Calu3 (cell line): ENCODE data around the gene NPIPA5. TPM values are rescaled to one million over a fixed set of nuclear protein-coding genes. Genes with fewer than 3 reads are reported as not detected.
"Not testable (repeated sequence)": the region's sequence is repeated elsewhere in the genome, so short reads cannot be mapped to it uniquely, and the experiment has no call there.

Source experiments
- BruUV-seq: library from RNA; stranded (reverse); fragments of 400-500 nt; replicated peaks from 2 replicates; lab custom pipeline; 2021; lab: Mats Ljungman, UMichigan
- CTCF ChIA-PET: fragments of 300-600 bp; sonication (Branson Sonifier 250); formaldehyde crosslinking; loops from one replicate; lab custom pipeline; 2022; ENCODE audit warnings: antibody characterized with exemption; lab: Charles Lee
- DNase-seq: peaks from one replicate; pipeline ENCODE4 v3.0.0; 2022
- H3K27ac Mint-ChIP-seq: one replicate; pipeline ENCODE4 v1.8.0; 2022; ENCODE audit warnings: mixed read lengths; ENCODE audit not compliant: unreplicated experiment
- H3K27me3 Mint-ChIP-seq: one replicate; pipeline ENCODE4 v1.8.0; 2022; ENCODE audit warnings: mixed read lengths; ENCODE audit not compliant: unreplicated experiment
- H3K36me3 Mint-ChIP-seq: one replicate; pipeline ENCODE4 v1.8.0; 2022; ENCODE audit warnings: mild to moderate bottlenecking, moderate library complexity, mixed read lengths; ENCODE audit not compliant: insufficient read depth, unreplicated experiment
- H3K4me1 Mint-ChIP-seq: one replicate; pipeline ENCODE4 v1.8.0; 2022; ENCODE audit warnings: mild to moderate bottlenecking, low read depth, mixed read lengths; ENCODE audit not compliant: unreplicated experiment
- H3K4me3 Mint-ChIP-seq: one replicate; pipeline ENCODE4 v1.8.0; 2022; ENCODE audit warnings: mild to moderate bottlenecking, low read depth, moderate library complexity, mixed read lengths; ENCODE audit not compliant: unreplicated experiment
- H3K9me3 Mint-ChIP-seq: one replicate; pipeline ENCODE4 v1.8.0; 2022; ENCODE audit warnings: low read depth, mixed read lengths; ENCODE audit not compliant: unreplicated experiment
- intact Hi-C: fragments of 100-400 bp; cut with micrococcal nuclease; formaldehyde crosslinking; loops from one replicate; pipeline ENCODE4 v1.10.0; 2022; ENCODE audit not compliant: unreplicated experiment
- total RNA-seq: library from RNA; stranded (reverse); gene quantifications from 2 replicates; pipeline ENCODE4 v1.2.3, GENCODE V29; 2022

NPIPA5 gene
- total RNA-seq, 1 experiment from 2014 or later = 18.3 TPM

DNA sequence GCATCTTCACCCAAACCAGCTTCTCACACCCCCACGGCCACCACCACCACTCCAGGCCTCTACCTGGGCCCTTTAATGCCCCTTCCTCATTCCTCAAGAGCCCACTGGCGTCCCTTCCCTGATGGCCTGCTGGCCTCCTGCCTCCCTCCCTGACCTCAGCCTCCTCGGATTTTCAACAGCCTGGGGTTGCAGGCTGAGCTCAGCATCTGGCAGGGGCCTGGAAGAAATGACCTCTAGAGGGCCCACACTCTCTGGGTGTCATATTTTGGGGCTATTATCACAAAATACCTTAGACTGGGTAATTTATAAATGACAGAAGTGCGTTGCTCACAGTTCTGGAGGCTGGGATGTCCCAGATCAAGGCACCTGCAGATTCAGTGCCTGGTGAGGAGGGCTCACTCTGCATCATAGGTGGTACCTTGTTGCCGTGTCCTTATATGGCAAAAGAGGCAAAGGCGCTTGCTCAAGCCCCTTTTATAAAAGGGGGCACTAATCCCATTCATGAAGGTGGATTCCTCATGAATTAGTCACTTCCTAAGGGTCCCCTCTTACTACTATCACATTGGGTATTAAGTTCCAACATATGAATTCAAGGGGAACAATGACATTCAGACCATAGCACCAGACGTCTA, 40.0 kb downstream of the NPIPA5 start:
- BruUV-seq, intact Hi-C loops, H3K4me3 Mint-ChIP-seq, CTCF ChIA-PET, DNase-seq, H3K4me1 Mint-ChIP-seq, H3K9me3 Mint-ChIP-seq, H3K27ac Mint-ChIP-seq, H3K27me3 Mint-ChIP-seq, H3K36me3 Mint-ChIP-seq: not testable (repeated sequence)

DNA sequence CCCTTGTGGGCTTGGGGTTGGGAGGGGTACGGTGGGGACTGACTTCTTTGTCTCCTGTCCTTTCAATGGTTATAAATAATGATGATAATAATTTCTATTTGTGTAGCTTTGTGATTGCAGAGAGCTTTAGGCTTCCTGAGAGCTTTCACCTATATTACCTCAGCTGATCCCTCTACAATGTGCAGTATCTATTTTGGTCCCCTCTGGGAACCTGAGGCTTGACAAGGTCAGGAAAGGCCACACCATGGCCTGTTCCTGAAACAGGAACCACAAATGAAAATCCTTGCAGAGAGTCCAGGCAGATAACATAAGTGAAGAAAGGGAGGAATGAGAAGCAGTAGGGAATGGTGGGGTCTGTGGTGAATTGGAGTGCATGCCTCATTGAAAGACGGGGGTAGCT, 42.5 kb downstream of the NPIPA5 start:
- DNase-seq, H3K4me3 Mint-ChIP-seq, H3K27me3 Mint-ChIP-seq, CTCF ChIA-PET, BruUV-seq, H3K4me1 Mint-ChIP-seq, H3K9me3 Mint-ChIP-seq, H3K36me3 Mint-ChIP-seq, H3K27ac Mint-ChIP-seq, intact Hi-C loops: not testable (repeated sequence)

DNA sequence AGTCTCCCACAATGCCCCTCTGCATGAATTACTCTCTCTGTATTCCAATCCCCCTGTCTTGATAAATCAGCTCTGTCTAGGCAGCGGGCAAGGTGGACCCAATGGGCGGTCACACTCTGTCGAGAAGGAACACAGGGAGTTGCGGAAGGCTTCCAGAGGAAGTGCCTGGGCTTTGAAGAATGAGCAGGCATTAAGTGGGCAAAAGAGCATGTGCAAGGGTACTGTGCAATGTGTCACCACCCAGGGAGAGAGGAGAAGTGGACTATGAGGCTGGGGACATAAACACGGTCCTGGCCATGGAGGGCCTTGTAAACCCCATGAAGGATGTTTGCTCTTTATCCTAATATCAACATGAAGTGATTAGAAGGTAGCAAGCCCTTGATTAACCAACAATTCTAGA, 44.1 kb downstream of the NPIPA5 start:
- H3K36me3 Mint-ChIP-seq, BruUV-seq, intact Hi-C loops, H3K4me1 Mint-ChIP-seq, DNase-seq, H3K4me3 Mint-ChIP-seq, H3K27me3 Mint-ChIP-seq, H3K27ac Mint-ChIP-seq, H3K9me3 Mint-ChIP-seq, CTCF ChIA-PET: not testable (repeated sequence)

DNA sequence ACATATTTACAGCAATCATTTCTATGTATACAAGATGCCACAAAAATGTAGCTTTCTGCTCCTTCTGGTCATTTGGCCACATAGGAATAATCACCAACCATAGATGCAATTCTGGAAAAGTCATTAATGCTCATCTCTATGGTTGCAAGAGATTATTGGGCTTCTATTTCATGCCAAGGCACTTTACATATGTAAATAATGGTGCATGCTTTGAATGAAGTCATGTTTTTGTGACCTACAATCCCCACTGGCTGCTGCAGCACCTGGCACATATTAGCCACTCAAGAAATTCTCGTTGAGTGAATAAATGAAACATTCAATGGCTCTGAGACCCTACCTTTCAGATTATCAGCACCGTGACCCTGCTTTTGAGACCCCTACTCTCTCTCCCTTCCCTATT, 47.1 kb downstream of the NPIPA5 start:
- CTCF ChIA-PET, intact Hi-C loops, H3K27me3 Mint-ChIP-seq, H3K36me3 Mint-ChIP-seq, BruUV-seq, H3K4me3 Mint-ChIP-seq, H3K4me1 Mint-ChIP-seq, DNase-seq, H3K9me3 Mint-ChIP-seq, H3K27ac Mint-ChIP-seq: not testable (repeated sequence)

DNA sequence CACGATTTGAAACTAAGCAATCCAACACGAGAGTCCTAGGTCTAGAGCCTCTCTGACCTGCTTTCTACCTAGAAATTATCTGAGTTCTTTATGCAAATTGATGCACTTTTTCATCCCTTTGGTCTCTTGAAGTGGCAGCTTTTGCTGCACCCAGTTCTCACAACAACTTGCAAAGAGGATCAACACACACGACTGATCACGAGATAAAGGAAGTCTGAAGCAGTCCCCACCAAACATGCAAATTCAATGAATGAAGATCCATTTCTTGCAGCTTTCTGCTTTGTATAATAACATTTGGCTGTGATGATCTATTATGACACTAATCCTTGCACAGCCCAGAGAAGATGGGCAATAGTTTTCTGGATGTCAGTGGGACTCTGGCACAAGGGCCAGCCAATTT, 53.1 kb downstream of the NPIPA5 start:
- DNase-seq, H3K36me3 Mint-ChIP-seq, CTCF ChIA-PET, intact Hi-C loops, BruUV-seq, H3K4me3 Mint-ChIP-seq, H3K27ac Mint-ChIP-seq, H3K4me1 Mint-ChIP-seq, H3K9me3 Mint-ChIP-seq: not testable (repeated sequence)
- peaks cover 12% of the 10 kb centered on the region for H3K27me3 Mint-ChIP-seq

DNA sequence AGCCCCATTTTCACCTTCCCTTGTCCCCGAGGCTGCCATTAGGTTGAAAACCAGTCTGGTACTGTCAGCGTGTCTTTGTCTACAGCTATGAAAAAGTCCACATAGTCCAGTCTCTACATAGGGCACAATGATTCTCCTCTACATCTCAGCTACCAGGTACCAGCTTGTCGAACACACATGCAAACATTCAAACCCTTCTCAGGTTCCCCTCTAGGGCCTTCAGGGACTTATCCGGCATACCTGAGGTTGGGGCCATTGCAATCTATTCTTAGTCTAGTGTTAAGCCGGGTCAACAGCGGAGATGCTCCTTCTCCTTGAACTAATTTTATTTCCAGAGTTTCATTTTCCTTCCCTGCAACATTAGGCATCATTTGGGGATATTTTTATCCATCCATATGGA, 54.7 kb downstream of the NPIPA5 start:
- H3K27me3 Mint-ChIP-seq = peaks cover 12% of the 10 kb centered on the region
- BruUV-seq, H3K27ac Mint-ChIP-seq, CTCF ChIA-PET, H3K4me3 Mint-ChIP-seq, H3K9me3 Mint-ChIP-seq, H3K36me3 Mint-ChIP-seq, DNase-seq, H3K4me1 Mint-ChIP-seq, intact Hi-C loops: not testable (repeated sequence)

DNA sequence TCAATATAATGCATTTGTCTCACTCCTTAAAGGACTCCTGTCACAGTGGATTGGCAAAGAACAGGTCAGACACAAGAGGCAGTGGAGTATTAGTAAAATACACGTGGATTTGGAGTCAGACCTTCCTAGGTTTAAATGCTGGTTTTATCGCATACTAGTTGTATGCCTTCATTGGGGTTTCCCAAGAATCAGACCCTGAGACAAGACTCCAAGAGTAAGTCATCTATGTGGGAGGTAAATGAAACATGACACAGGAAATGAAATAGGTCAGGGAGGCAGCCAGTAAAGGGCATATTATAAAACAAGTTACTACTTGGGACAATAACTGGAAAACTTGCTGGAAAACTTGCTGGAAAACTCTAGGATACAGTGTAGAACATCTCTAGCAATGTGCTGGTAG, 56.9 kb downstream of the NPIPA5 start:
- H3K4me3 Mint-ChIP-seq, CTCF ChIA-PET, H3K36me3 Mint-ChIP-seq, DNase-seq, H3K27ac Mint-ChIP-seq, intact Hi-C loops, BruUV-seq, H3K9me3 Mint-ChIP-seq, H3K4me1 Mint-ChIP-seq: not testable (repeated sequence)
- peaks cover 12% of the 10 kb centered on the region for H3K27me3 Mint-ChIP-seq

DNA sequence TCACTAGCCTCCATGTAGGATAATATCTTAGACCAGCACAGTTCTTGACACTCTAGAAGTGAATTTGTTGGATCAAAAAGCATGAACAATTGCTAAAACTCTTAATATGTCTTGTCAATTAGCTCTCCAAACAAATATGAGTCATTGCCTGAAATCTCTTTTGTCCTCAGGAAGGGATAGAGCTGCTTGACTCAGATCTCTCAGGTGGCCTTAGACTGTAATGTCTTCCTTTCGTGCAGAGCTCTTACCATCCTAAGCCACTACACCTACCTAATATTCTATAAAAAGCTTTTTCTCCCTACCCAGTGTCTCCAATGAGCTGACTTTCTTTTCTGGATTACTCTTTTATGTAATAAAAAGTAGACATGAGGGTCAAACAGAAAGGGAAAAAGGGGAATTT, 63.5 kb downstream of the NPIPA5 start:
- H3K27ac Mint-ChIP-seq, H3K4me3 Mint-ChIP-seq, H3K27me3 Mint-ChIP-seq, H3K36me3 Mint-ChIP-seq, H3K9me3 Mint-ChIP-seq, DNase-seq, intact Hi-C loops, H3K4me1 Mint-ChIP-seq, BruUV-seq, CTCF ChIA-PET: not testable (repeated sequence)

Other genes with a start within 250 kb of the NPIPA5 start
- 10.0 and 11.5 TPM in 2 replicates for gene MPV17L, start 17.5 kb upstream of the NPIPA5 start, total RNA-seq
- 3.0 TPM in 2 replicates for gene BMERB1, start 56.3 kb upstream of the NPIPA5 start, total RNA-seq